CD4-positive, alpha-beta T cell treated with Interleukin-21 for 1 hour (primary cell): ENCODE measurements around the gene CACNB2.

ENCODE experiments used
- DNase-seq: peaks from one replicate; pipeline ENCODE4 v3.0.0-alpha.2; 2020

CACNB2 gene

DNA sequence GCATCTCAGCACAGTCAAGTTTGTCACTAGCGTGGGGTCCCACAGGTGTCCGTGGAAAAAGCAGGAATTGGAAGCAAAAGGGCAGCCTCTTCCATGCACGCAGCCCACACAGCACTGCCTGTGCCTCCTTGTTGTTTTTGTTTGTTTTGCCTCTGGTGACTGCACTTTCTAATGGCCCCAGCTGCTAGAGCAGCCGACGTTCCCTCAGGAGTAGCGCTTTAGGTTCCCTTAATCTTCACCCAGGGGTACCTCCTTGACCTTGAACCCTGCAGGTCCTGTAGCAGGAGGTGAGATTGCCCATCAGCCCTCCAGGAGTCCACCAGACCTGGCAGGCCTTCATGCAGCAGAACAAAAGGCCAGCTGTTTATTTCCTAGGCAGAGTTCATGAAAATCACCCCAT lies 210.1 kb downstream of the CACNB2 start:
- DNase-seq, result no peak

DNA sequence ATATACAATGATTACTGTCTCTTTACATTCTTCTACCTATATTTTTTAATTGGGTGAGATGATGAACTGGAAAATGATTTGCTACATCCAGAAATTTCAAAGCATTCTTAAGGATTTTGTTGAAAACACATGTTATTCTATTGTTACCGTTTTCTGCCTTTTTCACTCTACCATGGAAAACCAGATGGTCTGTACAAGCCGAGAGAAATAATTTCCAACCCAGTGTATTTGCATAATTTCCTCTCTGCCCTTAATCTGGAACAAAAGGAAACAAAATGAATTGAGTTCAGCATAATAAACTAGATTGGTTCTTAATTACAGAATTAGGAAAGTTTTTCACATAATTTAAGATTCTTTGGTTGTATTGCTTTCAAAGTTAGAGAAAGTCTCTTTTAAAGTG lies 211.2 kb downstream of the CACNB2 start:
- DNase-seq, result no peak

DNA sequence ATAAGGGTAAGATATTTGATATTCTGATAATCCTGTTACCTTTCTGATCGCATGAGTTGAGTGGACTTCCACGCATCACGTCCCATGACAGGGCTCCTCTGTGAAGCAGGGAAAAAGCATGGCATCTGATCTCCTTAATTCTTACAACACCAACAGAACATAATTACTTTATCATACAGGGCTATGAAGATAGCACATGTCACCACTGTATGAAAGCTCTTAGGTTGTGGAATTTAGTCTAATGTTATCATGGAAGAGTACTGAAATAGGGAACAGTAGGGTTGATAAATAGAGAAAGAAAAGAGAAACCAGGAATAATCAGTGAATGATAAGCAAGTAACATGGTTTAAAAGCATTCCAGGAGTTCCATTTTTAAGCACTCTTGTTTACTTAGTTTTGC lies 212.0 kb downstream of the CACNB2 start:
- no peak for DNase-seq

DNA sequence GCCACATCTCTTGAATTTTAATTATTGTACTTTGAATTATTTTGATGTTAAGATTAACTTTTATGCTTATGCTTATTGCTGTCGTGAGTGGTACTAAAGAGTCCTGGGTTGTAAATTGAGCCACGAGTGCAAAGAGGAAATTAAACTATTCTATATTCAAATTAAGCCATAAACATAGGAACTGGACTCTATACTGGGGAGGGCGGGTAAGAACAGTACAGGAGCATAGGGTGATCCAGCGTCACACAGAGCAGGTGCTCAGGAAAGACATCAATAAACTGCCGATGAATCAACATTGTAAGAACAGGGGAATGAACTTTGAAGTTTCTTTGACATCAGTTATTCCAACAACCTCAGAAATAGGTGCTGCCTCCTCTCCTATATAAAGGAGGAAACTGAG lies 219.6 kb downstream of the CACNB2 start:
- no peak for DNase-seq

DNA sequence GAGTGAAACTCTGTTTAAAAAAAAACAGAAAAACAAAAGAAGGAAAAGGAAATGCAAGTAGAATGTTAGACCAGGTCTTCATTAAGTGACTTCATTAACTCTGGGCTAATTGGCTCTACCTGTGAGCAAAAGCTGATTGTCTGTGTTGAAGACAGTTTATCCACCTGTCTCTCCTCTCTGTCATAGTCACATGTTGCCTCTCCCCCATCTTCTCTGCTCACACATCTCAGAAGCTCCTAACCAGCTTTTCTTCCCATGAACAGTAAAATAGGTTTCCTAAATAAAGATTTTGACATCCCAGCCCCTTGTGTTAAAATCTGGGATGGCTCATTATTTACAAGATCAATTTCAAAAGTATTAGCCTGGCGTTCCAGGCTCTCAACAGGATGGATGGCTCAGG lies 222.7 kb downstream of the CACNB2 start:
- DNase-seq, result no peak

DNA sequence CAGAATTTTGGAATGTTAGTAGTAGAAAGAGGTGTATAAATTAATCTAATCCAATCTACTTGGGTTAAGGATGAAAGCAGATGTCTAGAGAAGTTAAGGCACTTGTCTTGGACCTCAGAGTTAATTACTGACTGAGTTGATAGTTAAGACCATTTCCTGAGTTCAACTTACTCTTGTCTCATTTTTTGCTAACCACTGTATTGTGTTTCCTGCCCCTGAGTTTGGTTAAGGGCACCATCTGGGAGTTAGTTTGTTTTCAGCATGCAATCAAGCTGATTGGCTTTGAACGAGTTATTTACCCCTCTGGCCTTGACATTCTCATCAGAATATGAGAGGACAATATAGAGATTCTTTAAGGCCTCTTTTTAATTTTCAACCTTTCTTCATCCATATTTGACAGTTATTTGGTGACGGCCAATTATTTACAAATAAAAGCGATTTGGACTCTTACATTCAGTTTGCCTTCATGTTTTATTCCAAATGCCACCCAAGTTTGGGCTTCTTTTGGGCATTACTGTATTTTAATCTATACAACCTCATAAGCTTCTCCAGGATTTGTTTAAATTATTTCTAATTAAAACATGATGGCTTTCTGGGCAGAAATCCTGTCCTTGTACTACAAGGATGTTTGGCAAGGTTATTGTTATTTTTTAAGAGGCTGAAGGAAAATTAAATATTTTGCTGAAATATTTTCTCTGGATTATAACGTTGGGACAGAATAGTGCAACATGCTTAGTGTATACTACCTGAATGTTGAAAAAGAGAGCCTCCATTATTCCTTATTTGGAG lies 225.0 kb downstream of the CACNB2 start:
- DNase-seq, result no peak

DNA sequence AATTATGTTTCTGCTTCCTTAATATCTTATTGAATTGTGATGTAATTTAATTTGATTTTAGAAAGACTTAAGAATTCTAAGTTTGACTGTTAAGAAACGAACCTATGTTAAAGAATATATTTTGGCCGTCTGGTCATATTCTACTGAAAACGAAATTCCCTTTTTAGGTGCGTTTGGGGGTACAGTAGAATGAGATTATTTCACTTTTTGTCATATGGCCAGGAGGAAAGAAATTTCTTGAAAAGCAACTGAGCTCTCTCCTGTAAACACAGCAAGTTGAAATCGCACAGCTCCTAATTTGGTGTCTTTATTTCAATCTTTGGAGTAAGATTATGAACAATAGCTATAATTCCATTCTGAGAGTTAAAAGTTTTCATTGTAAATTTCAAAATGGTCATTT lies 227.6 kb downstream of the CACNB2 start:
- no peak for DNase-seq

DNA sequence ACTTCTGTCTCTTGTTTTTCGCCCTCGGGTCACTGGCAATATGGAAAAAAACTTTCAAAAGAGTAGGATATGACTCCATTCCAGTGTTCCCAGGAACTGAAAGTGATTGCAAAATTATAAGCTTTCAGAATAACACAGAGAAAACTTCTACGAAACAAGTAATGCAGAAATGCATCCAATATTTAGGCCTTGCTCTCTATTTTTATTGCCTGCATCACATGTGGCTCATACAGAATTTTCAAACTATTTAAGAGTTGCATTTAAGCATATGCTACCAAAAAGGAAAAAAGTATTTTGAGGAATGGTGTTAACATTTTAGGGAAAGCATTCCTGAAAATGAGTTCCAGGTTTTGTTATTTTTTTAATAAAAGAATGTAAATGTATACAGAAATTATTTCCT lies 228.0 kb downstream of the CACNB2 start:
- DNase-seq, result no peak

DNA sequence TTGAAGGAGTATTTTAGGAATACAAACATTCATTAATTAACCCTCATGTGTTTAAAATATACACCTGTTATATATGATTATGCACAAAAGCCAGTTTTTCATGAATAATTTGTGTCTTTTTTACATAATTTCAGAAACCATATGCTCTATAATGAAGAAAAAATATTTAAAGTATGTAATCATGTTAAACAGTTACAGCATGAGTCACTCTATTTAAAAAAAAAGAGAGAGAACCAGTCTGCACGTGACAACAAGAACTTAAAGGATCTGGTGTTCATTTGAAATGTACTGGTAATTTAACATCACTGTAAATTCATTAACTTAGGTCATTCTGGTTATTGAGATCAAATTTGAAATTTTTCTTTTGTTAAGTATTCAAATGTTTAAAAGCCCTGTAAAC lies 228.5 kb downstream of the CACNB2 start:
- DNase-seq, result no peak

DNA sequence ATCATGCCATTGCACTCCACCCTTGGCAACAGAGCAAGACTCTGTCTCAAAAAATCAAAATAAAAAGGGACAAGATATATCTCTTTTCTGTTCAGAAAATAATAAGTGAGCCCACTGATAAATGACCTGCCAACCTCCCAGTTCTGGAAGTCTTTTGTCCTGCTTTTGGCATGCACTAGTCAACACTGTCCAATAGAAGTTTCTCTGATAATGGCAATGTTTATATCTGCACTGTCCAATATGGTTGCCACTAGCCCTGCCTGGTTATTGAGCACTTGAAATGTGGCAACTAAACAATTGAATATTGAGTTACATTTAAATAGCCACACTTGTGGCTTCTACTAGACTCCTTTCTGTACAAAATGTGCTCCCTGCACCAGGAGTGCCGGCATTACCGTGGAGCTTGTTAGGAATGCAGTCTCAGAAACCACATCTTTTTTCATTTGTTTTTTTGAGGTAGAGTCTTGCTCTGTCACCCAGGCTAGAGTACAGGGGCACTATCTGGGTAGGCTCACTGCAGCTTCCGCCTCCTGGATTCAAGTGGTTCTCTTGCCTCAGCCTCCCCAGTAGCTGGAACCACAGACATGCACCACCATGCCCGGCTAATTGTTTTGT lies 229.7 kb downstream of the CACNB2 start:
- DNase-seq, result no peak

DNA sequence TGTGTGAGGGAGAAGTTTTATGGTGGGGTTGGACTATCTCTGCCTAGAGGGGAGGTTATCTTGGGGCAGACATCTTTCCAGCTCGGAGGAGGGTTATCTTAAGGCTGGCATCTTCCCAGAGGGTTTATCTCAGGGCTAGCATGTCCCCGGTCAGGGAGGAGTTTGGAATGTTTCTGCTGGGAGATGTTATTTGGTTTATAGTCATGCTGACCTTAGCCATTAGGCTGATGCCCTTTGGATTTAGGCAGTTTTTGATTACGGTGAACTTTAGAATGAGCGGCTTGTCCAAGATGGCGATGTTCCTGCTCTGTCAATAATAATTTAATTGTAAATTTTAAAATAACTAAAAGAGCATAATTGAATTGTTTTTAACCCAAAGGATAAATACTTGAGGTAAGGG lies 236.4 kb downstream of the CACNB2 start:
- no peak for DNase-seq

DNA sequence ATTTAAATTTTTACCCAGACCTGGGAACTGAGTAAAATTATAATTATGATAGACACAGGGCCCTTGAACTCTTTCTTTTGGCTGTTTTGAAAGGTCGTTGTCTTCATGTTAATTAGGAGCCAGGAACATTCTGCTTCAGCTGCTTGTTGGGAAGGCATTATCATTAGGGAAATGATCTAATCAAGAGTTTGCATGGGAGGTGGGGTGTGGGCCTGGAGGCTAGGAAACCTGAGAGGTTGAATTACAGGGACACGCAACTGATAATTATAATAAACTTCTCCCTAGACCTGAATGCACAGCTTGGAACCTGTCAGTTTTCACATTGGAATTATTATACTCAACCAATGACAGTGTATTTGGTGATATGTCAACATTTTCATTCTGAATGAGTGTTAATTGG lies 237.7 kb downstream of the CACNB2 start:
- no peak for DNase-seq

DNA sequence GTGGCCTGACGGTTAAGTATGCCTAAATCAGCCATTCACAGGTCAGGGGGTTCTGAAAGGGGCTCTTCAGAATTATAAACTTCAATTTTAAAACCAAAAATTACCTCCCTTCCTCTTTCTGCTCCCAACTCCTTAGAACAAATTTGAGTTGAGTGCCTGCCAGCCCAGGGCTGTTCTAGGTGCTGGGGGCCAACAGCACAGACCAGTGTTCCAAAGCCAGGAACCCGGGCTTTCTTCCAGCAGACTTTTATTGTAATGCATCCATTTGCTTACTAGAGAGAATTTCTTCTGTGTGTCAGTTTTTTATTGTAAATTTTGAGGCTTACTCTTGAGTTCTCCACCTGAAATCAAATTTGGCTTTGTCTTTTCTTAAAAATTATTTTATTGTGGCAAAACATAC lies 238.5 kb downstream of the CACNB2 start:
- no peak for DNase-seq

DNA sequence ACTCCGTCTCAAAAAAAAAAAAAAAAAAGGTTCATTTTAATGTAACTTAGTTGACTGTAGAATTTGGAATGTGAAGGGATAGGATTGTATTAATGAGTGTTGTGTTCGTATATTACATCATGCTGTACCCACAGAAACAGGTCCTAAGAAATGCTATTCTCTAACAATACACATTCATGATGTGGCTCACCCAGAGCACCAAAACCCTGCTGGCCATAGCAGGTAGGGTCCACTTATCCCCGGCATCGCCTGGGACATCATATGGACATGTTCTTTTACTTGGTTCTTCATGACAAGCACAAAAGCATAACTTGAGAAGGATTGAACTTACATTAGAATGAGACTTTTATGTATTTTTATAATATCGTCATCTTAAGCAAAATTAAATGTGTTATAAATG lies 241.5 kb downstream of the CACNB2 start:
- no peak for DNase-seq

DNA sequence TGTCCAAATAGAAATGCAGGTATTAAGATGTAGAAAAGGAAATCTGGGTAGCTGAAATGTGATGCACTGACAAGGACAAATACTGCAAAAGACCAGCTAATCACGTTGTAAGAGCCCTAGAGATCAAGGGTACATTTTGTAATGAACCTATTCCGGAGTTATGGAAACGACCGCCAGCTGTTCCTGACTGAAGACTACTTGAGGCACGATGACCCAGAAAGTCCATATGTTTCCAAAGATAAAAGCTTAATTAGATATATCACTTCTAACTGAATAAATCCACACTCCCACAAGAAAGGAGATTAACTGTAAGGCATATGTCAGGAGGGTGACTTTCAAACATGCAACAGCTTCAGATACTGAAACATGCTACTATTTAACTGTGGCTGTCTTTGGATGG lies 257.7 kb downstream of the CACNB2 start:
- DNase-seq, result no peak

DNA sequence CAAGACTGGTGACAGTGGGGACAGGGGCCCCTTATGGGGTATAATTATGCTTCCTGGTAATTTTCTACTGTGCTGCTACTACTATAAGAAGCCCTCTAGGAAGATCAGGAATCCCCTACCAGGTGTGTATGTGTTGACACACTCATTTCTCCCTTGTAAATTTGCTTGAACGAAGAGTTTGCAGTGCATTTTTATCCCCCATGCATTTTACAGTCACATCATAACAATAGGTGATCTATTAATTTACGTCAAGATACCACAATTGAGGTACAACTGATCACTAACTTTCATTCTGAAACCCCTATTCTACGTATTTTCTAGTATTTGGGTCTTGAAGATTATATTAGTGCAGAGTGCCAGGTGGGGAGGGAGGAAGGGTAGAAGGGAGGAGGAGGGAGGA lies 258.9 kb downstream of the CACNB2 start:
- DNase-seq, result no peak

DNA sequence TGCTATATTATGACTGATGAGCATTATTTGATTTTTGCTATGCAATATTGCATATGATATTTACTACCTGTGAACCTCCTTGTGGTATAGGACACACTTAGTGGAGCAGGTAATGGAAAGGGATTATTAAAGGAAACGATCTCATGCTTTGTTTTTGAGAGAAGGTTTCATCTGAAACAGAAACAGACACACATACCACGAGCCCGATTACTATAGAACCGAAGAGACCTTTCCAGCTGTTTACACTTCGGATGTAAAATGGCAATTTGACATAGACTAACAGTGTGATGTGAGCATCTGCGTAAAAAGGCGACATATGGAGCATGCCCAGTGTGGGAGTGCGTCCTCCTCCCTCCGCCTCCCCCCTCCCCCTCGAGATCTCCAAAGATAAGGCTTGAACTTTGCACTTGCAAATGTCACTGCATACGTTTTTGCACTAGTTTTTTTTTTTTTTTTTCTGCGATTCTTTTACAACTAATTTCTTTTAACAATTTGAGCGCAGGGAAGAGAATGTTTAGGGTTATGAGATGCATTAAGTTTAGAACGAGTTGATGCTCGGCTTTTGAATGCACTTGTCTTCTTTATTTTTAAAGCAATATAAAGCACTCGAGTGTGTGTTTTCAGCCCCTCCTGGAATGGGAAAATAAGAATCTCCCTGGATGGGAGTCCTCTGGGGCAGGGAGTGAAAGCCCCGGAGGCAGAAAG lies 260.1 kb downstream of the CACNB2 start:
- peak; percentile 2 for DNase-seq

DNA sequence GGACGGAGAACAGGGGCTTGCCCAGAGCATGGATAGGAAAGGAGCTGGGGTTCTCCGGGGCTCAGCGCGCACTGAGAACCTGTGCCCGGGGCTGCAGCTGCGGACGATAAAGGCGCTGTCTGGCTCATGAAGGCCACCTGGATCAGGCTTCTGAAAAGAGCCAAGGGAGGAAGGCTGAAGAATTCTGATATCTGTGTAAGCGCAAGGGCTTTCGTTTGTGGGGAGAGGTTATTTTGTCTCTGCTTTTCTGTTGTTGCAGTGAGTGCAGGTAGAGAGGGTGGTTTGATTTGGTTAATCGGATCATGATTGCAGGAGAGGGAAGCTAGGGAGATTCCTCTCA lies 260.7 kb downstream of the CACNB2 start:
- DNase-seq, result no peak

DNA sequence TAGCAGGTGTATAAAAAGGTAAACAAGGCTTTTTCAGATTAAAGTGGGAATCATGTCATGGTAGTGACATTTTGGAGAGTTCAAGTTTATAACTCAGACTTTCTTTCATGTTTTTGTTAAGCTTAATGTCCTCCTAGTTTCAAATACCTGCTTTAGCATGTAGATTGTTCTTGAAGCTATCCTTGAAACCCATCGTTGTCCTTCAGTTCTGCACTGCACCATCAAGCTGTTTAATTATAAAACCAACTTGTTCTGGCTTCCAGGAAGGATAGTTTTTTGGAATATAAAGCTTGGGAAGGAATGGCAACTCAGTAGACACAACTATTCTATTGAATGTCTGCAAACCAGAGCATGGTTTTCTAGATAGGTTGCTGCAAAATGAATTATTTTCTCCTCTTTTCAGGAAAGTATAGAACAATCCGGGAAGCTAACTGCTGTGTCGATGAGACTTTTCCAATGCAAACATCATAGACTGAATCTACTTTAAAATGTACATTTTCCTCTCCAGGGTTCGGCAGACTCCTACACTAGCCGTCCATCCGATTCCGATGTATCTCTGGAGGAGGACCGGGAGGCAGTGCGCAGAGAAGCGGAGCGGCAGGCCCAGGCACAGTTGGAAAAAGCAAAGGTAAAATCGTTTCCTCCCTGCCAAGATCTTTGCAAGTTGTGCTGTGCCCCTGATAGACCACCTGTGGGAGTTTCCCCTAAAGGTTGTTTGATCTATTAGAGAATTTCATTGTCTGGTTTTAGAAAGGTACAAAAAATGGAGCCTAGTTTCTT lies 261.4 kb downstream of the CACNB2 start:
- DNase-seq, result no peak

DNA sequence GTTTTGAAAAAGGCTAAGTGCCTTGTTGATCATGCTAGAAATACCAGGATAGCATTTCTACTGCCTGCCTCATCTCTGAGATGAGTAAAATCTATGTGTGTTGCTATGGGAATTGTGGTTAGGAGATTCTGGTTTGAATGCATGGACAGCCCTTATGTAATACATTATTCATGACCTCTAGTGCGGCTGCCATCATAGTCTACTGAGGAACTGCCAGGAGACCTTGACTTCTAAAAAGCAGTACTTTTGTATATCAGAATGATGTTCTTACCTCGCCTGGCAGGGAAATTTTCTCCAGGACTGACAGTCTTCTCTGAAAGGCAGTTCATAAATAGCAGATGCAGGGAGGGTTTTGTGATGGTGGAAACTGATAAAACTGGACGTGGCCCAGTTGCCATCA lies 262.6 kb downstream of the CACNB2 start:
- no peak for DNase-seq

DNA sequence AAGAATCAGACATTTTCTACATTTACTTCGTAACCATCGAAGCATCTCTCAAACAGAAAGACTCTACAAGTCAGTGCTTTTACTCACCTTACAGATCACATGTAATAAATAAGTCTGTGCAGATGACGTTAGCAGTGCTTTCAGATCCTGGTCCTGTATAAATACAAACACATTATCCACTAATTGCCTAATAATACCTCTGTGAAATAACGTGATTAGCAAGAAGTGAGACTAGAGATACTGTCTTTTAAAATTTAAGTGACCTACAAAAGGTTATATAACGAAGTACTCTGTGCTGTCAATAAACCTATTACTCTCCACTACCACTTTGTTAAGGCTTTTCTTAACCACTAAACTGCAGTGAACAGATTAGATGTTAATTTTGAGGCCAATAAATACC lies 264.3 kb downstream of the CACNB2 start:
- no peak for DNase-seq

DNA sequence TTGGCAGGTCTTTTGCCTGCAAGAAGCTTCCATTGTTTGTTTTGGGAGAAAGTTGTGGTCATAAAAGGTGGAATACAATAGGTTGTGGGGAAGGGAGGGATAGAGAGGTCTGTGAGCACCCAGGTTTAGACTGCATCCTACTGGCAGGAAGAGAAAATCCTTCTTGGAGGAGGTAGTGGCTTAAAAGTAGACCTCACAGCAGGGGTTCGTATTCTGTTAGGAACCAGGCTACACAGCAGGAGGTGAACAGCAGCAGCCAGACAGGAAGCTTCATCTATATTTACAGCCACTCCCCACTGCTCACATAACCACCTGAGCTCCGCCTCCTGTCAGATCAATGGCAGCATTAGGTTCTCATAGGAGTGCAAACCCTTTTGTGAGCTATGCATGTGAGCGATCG lies 265.9 kb downstream of the CACNB2 start:
- no peak for DNase-seq

DNA sequence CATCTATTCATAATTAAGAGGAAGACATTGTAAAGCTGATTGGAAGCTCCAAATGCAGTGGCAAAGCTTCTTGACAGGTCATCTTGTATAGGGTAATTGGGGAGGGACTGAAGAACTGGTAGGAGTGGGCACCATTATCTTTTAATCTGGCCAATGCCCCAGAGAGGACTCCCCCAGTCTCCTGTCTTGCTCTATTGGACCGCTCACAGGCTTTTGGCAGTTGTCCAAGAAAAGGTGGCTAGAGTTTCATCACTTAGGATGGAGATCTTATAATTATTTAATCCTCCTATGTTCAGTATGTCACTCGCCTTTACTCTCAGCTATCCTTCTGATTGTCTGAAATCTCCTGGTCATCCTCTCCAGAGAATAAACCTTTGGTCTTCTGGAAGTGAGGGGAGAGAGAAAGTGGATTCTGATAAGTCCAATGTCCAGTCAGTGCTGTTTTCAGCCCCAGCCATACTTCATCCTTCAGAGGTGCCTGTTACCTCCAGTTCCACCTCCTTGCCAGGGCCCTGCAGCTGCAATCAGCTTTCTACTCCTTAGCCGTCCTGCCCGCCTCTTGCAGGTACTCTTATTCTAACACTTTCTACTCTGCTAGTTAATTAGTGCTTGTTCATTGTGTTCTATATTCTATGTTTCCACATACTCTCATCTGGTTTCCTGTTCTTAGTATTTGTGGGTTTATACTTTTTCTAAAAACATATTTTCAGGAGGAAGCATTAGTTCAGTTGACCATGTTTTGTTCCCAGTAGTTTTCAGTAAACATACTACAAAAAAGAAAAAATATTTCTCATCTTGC lies 269.6 kb downstream of the CACNB2 start:
- no peak for DNase-seq
